GM12878 (cell line): ENCODE data around the gene BTK. TPM values are rescaled to one million over a fixed set of nuclear protein-coding genes. Genes with fewer than 3 reads are reported as not detected.
A peak's percentile ranks its signal among the peaks of the same experiment; 100 is the strongest.

Source experiments
- BMI1 ChIP-seq: fragments of 450-650 bp; IDR thresholded peaks from 2 replicates; pipeline ENCODE4 v1.6.1; 2016; ENCODE audit warnings: mild to moderate bottlenecking, moderate library complexity, borderline replicate concordance
- CBX3 ChIP-seq: fragments of 200-600 bp; sonication (generic); IDR thresholded peaks from 2 replicates; pipeline ENCODE4 v1.6.1; 2016; ENCODE audit warnings: low read depth, borderline replicate concordance
- EED ChIP-seq: sonication (generic); IDR thresholded peaks from 2 replicates; pipeline ENCODE4 v1.6.1; 2016; ENCODE audit warnings: antibody characterized with exemption, low read depth
- ESRRA ChIP-seq: IDR thresholded peaks from 2 replicates; pipeline ENCODE4 v1.6.1; 2012; ENCODE audit warnings: mild to moderate bottlenecking, low read length, improper control_type of control experiment
- ETV6 ChIP-seq, 2 experiments: fragments of 450-650 bp in 1 of 2; IDR thresholded peaks in 1 of 2; conservative IDR thresholded peaks in 1 of 2; 2 replicates each; pipeline ENCODE4 v1.6.1; 2014; ENCODE audit warnings: antibody characterized with exemption in 1 of 2, borderline replicate concordance in 1 of 2, low read depth in 1 of 2, mild to moderate bottlenecking in 1 of 2, moderate library complexity in 1 of 2
- HCFC1 ChIP-seq: fragments of 150-350 bp; IDR thresholded peaks from 2 replicates; pipeline ENCODE4 v1.6.1; 2014; ENCODE audit warnings: low read length
- HDAC6 ChIP-seq: fragments of 200-600 bp; sonication (generic); IDR thresholded peaks from one replicate; pipeline ENCODE4 v1.8.0; 2017; ENCODE audit warnings: antibody characterized with exemption; ENCODE audit not compliant: unreplicated experiment
- KDM1A ChIP-seq: fragments of 200-600 bp; sonication (generic); IDR thresholded peaks from 2 replicates; pipeline ENCODE4 v1.6.1; 2016; ENCODE audit warnings: borderline replicate concordance
- MYC ChIP-seq: IDR thresholded peaks from 2 replicates; pipeline ENCODE4 v1.6.1; 2011; ENCODE audit warnings: mild to moderate bottlenecking, low read length, moderate library complexity, inconsistent platforms; ENCODE audit not compliant: insufficient read depth, insufficient replicate concordance, insufficient read length, severe bottlenecking
- NFXL1 ChIP-seq: fragments of 450-650 bp; IDR thresholded peaks from 2 replicates; pipeline ENCODE4 v1.6.1; 2017; ENCODE audit warnings: antibody characterized with exemption, mild to moderate bottlenecking, borderline replicate concordance
- SIN3A ChIP-seq: IDR thresholded peaks from 2 replicates; pipeline ENCODE4 v1.6.1; 2012; ENCODE audit warnings: low read depth, low read length, improper control_type of control experiment
- SMARCA5 ChIP-seq: fragments of 450-650 bp; IDR thresholded peaks from 2 replicates; pipeline ENCODE4 v1.6.1; 2017; ENCODE audit warnings: mild to moderate bottlenecking
- SMC3 ChIP-seq: IDR thresholded peaks from 2 replicates; pipeline ENCODE4 v1.6.1; 2011; ENCODE audit warnings: low read length, improper control_type of control experiment, borderline replicate concordance
- STAT3 ChIP-seq: IDR thresholded peaks from 2 replicates; pipeline ENCODE4 v1.6.1; 2011; ENCODE audit warnings: low read depth, low read length, improper control_type of control experiment
- TCF12 ChIP-seq: IDR thresholded peaks from 2 replicates; pipeline ENCODE4 v1.6.1; 2011; ENCODE audit warnings: low read depth, mild to moderate bottlenecking, low read length
- ZZZ3 ChIP-seq: IDR thresholded peaks from 2 replicates; pipeline ENCODE4 v1.6.1; 2011; ENCODE audit warnings: low read depth; ENCODE audit not compliant: control insufficient read depth, insufficient read length
- polyA plus RNA-seq, 11 experiments: library from polyadenylated mRNA; depleted of rRNA in 4 of 11; unstranded in 6 of 11; stranded (reverse) in 5 of 11; fragments of >200 nt; fragmentation: Nextera tagmentation in 4 of 11; fragmentation: Illumina TruSeq in 1 of 11; extraction: Ambion mirVana in 4 of 11; extraction: Trizol in 1 of 11; gene quantifications; 1 replicate in 1 of 11; 2 replicates in 10 of 11; pipeline versions ENCODE4 v1.2.1 to v1.2.3, GENCODE V29; 2011 to 2016; ENCODE audit warnings: inconsistent platforms in 2 of 11, missing spikeins in 2 of 11, low read depth in 1 of 11
- total RNA-seq, 4 experiments: library from RNA; depleted of rRNA in 3 of 4; stranded (reverse); fragments of >200 nt in 3 of 4; fragmentation: Illumina TruSeq in 1 of 4; extraction: Trizol in 1 of 4; gene quantifications; 2 replicates each; pipeline versions ENCODE4 v1.2.1 to v1.2.3, GENCODE V29; 2013 to 2021
- TF ChIP-seq, protein P1 (sequence below): fragments of 450-650 bp; IDR thresholded peaks from 2 replicates; pipeline ENCODE4 v1.6.1; 2018; ENCODE audit warnings: borderline replicate concordance, mild to moderate bottlenecking; ENCODE audit not compliant: partially characterized antibody
- TF ChIP-seq, protein P2 (sequence below): fragments of 450-650 bp; formaldehyde crosslinking; IDR thresholded peaks from 2 replicates; pipeline ENCODE4 v1.4.0; 2022; ENCODE audit warnings: mild to moderate bottlenecking, moderate library complexity
- TF ChIP-seq, protein P3 (sequence below): fragments of 450-650 bp; IDR thresholded peaks from 2 replicates; pipeline ENCODE4 v1.6.1; 2014; ENCODE audit warnings: mild to moderate bottlenecking
- TF ChIP-seq, protein P4 (sequence below): IDR thresholded peaks from 2 replicates; pipeline ENCODE4 v1.6.1; 2012; ENCODE audit warnings: low read depth, low read length, improper control_type of control experiment
- TF ChIP-seq, protein P5 (sequence below): fragments of 450-650 bp; IDR thresholded peaks from 2 replicates; pipeline ENCODE4 v1.6.1; 2016; ENCODE audit warnings: mild to moderate bottlenecking

BTK gene
- total and polyA plus RNA-seq, 10 of the 15 experiments (the other 5 are each of a cell fraction or from before 2014, with no cell fraction given): 24.0 to 154 (median 88.9) TPM

DNA sequence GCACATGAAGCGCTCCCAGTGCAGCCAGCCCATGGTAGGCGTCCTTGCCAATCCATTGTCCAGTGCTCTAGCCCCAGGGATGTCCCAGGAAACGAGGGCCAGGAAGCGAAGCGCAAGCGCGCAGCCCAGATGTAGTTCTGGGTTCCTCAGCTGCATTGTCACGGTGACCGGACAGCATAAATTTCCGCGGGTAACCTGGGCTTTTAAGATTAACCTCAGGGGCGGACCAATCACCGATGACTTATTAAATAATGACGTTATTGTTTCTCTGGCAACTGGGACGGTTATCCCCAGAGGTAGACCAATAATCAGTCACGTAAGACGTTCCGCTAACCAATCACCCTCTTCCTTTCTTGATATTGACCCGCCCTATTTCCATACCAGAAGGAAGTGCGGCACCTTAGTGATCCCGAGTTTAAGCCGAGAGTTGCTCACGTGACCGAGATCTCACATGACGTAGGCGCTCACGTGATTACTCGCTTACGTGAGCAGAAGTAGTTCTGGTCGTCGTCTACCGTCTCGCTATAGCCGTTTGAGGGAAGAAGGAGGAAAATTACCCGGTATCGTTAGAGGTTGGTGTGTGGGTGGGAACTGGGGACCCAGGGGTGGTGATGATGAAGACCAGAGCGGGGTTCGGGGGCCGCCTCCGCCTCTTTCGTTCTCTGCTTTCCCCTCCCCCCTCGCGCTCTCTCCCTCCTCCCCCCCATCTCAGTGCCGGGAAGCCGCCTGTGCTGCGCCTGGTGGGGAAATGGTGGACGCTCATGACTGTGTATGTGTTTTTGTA is 21.9 kb upstream of the BTK start, which contains the start of the genes GLA and HNRNPH2 (continued):
- TF ChIP-seq, protein P1, sequence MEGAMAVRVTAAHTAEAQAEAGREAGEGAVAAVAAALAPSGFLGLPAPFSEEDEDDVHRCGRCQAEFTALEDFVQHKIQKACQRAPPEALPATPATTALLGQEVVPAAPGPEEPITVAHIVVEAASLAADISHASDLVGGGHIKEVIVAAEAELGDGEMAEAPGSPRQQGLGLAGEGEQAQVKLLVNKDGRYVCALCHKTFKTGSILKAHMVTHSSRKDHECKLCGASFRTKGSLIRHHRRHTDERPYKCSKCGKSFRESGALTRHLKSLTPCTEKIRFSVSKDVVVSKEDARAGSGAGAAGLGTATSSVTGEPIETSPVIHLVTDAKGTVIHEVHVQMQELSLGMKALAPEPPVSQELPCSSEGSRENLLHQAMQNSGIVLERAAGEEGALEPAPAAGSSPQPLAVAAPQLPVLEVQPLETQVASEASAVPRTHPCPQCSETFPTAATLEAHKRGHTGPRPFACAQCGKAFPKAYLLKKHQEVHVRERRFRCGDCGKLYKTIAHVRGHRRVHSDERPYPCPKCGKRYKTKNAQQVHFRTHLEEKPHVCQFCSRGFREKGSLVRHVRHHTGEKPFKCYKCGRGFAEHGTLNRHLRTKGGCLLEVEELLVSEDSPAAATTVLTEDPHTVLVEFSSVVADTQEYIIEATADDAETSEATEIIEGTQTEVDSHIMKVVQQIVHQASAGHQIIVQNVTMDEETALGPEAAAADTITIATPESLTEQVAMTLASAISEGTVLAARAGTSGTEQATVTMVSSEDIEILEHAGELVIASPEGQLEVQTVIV: peak; percentile 68
- TF ChIP-seq ETV6 (conservative IDR thresholded peaks at IDR 0.05 in 1 of 2, IDR thresholded peaks at IDR 0.05 in 1 of 2; ENCODE audit: borderline replicate concordance in 1 of 2, low read depth in 1 of 2) (no peak), MYC (no peak), HCFC1 (peak; percentile 35; the same call in 1 of the 2 replicates), NFXL1 (no peak), TCF12 (peak; percentile 39; the same call in 1 of the 2 replicates), SIN3A (peak; percentile 82), ESRRA (no peak), STAT3 (0 out of 2 replicates have a peak, but pooled peaks have one; percentile 43), HDAC6 (no peak), SMARCA5 (no peak), EED (no peak), BMI1 (peak; percentile 33; the same call in 1 of the 2 replicates), CBX3 (no peak), SMC3 (no peak), KDM1A (no peak), ZZZ3 (no peak)
- TF ChIP-seq, protein P2, sequence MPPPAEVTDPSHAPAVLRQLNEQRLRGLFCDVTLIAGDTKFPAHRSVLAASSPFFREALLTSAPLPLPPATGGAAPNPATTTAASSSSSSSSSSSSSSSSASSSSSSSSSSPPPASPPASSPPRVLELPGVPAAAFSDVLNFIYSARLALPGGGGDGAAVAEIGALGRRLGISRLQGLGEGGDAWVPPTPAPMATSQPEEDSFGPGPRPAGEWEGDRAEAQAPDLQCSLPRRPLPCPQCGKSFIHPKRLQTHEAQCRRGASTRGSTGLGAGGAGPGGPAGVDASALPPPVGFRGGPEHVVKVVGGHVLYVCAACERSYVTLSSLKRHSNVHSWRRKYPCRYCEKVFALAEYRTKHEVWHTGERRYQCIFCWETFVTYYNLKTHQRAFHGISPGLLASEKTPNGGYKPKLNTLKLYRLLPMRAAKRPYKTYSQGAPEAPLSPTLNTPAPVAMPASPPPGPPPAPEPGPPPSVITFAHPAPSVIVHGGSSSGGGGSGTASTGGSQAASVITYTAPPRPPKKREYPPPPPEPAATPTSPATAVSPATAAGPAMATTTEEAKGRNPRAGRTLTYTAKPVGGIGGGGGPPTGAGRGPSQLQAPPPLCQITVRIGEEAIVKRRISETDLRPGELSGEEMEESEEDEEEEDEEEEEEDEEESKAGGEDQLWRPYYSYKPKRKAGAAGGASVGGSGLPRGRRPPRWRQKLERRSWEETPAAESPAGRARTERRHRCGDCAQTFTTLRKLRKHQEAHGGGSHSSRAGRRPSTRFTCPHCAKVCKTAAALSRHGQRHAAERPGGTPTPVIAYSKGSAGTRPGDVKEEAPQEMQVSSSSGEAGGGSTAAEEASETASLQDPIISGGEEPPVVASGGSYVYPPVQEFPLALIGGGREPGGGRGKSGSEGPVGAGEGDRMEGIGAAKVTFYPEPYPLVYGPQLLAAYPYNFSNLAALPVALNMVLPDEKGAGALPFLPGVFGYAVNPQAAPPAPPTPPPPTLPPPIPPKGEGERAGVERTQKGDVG (CRISPR knock-in tag): peak; percentile 39; the same call in 1 of the 2 replicates
- TF ChIP-seq, protein P3, sequence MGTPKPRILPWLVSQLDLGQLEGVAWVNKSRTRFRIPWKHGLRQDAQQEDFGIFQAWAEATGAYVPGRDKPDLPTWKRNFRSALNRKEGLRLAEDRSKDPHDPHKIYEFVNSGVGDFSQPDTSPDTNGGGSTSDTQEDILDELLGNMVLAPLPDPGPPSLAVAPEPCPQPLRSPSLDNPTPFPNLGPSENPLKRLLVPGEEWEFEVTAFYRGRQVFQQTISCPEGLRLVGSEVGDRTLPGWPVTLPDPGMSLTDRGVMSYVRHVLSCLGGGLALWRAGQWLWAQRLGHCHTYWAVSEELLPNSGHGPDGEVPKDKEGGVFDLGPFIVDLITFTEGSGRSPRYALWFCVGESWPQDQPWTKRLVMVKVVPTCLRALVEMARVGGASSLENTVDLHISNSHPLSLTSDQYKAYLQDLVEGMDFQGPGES: peak; percentile 31; the same call in 1 of the 2 replicates
- TF ChIP-seq, protein P4, sequence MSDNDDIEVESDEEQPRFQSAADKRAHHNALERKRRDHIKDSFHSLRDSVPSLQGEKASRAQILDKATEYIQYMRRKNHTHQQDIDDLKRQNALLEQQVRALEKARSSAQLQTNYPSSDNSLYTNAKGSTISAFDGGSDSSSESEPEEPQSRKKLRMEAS: peak; percentile 85
- TF ChIP-seq, protein P5, sequence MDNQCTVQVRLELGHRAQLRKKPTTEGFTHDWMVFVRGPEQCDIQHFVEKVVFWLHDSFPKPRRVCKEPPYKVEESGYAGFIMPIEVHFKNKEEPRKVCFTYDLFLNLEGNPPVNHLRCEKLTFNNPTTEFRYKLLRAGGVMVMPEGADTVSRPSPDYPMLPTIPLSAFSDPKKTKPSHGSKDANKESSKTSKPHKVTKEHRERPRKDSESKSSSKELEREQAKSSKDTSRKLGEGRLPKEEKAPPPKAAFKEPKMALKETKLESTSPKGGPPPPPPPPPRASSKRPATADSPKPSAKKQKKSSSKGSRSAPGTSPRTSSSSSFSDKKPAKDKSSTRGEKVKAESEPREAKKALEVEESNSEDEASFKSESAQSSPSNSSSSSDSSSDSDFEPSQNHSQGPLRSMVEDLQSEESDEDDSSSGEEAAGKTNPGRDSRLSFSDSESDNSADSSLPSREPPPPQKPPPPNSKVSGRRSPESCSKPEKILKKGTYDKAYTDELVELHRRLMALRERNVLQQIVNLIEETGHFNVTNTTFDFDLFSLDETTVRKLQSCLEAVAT: peak; percentile 75
